Stimulated activated naive CD4-positive, alpha-beta T cell treated with Interleukin-2 at 50 U/mL for 16 hours (primary cell): ENCODE data around the gene PTK7.

Experiments used
- DNase-seq: peaks from one replicate; lab custom pipeline; 2025; lab: John Stamatoyannopoulos, UW

The PTK7 gene

GRCh38 chr6:43205849-43206248, 129.7 kb downstream of the PTK7 start:
- DNase-seq: no peak

GRCh38 chr6:43207286-43207685, 131.2 kb downstream of the PTK7 start:
- no peak for DNase-seq
